G401 (cell line): Measurements from ENCODE around the gene ADAMTSL1. TPM values are rescaled to one million over a fixed set of nuclear protein-coding genes. Genes with fewer than 3 reads are reported as not detected.

Source experiments
- DNase-seq: peaks from one replicate; pipeline ENCODE4 v3.0.0-alpha.2; 2015; ENCODE audit warnings: low spot score
- in situ Hi-C: cut with HindIII; loops from 2 replicates; pipeline ENCODE4 v1.10.0; 2016; ENCODE audit warnings: low sequenced_read_pairs, mixed read lengths
- total RNA-seq: library from RNA; depleted of rRNA; stranded (reverse); fragments of >200 nt; shearing (Covaris generic); gene quantifications from 2 replicates; pipeline ENCODE4 v1.2.3, GENCODE V29; 2014

ADAMTSL1 gene
- total RNA-seq, 1 experiment from 2014 or later = not detected

DNA sequence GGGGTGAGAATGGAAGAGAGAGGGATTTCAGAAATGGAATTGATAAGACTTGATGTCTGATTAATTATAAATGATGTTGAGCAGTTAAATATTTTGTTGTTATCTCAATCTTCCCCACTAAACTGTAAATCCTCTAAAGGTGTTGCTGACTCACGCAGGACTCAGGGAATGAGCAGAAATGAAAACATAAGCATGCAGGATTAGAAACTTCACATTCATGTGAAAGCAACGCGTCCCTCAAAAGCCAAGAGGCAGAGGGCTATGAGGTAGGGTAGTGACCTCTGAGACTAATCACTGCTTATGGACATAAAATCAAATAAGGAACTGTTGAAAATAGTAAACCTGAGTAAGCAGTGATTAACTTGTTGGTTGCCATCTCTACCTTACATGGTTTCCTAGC is 21.1 kb downstream of the ADAMTSL1 start:
- in situ Hi-C loops = no loop called here
- no peak for DNase-seq

DNA sequence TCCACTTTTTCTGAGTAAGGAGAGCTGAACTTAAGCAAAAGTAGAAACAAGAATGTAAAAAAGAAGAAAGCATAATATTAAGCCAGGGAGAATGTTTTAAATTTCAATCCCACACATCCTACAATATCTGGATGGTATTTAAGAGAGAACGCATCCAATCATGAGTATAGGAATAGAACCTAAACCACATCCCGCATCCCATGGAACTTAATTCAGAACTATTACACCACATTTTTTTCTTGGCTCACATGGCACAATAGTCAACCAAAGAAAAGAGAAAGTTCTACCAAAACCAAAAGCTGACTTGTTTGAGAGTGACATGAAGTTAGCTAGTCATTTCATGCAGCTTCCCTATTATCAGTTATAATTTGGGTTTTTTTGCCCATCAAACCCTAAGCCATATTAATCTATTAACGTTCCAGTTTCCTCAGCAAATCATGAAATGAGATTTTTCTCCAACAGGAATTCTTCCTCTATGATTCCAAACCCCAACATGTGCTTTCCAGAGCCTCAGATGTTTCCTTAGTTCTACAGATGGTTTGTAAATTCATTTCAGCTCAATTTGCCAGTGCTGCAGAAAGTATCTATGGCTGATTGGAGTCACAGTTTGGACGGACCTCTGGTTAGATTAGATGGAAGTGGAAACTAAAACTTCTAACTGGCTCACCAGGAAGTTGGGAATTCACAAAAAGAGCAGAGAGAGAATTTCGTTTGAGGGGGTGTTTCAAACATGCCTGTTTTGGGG is 22.5 kb downstream of the ADAMTSL1 start:
- DNase-seq = no peak
- in situ Hi-C loops = no loop called here

DNA sequence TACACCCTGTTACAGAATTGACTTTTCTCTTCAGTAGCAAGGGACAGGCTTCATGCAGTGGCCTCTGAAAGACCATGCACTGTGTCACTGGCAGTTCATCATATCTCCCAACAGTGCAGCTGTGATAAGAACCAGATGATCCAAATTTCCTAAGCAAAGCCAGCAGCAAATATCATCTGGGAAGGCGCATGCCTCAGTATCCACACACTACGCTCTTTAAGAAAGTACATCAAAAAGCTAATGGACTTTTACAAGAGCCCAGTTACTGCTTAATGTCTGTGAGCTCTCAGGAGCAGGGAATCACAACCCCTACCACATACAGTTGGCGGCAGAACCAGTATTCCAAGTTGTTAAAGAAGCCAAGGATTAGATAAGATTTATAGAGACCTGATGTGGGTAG is 25.1 kb downstream of the ADAMTSL1 start:
- in situ Hi-C loops = no loop called here

DNA sequence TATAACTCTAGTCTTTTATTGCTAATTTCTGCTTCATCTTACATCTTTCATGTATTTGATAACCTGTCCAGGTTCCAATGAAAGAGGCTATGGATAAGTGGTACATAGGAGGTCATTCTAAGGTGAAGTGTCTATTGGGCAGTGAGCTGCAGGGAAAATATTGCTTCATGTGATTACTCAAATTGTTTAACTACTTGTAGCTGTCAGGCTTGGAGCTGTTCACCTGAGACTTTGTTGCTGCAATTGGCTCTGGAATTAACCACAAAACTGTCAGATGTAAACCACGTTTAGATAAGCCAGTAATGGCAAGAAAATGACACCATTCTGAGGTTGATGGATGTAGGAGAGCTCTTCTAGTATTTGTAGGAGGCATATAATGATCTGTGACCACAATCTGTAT is 26.0 kb downstream of the ADAMTSL1 start:
- in situ Hi-C loops = no loop called here
- DNase-seq = no peak

More for the DNA sequence above, 25.1 kb downstream of the ADAMTSL1 start:
- no peak for DNase-seq

DNA sequence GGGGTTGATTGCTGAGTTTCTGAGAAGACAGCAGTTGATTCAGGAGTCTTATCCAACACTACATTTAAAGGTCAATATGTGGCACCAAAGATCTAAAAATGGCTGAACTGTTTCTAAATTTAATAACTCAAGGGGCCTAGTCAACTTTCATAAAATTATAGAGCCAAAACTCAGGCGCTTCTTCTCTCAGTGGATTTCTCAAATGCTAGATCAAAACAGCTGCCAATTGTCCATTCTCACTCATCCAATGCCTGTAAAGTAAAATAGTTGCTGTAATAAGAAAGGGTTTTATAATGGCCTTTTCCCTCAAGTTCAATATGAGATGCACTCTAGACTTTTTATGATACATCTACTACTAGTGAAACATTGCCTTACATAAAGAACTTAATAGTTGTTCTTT is 26.5 kb downstream of the ADAMTSL1 start:
- in situ Hi-C loops = no loop called here

DNA sequence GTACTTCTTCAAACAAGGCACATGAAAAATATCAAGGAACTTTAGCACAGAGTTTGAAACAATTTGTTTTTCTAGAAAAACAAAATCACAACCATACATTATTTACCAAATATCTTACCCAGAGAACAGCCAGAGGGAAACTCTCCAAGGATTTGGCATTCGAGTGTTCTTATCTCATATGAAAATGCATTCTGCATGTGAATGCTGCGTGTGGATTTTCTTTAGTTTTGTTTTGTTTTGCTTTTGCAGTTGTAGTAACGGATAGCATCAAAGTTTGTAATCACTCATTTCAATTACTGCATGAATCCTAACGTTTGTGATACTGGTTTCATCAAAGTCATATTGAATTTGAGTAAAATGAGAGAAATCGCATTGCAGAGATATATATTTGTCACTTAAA is 28.0 kb downstream of the ADAMTSL1 start:
- DNase-seq = no peak
- in situ Hi-C loops = no loop called here

More for the DNA sequence above, 26.5 kb downstream of the ADAMTSL1 start:
- no peak for DNase-seq

DNA sequence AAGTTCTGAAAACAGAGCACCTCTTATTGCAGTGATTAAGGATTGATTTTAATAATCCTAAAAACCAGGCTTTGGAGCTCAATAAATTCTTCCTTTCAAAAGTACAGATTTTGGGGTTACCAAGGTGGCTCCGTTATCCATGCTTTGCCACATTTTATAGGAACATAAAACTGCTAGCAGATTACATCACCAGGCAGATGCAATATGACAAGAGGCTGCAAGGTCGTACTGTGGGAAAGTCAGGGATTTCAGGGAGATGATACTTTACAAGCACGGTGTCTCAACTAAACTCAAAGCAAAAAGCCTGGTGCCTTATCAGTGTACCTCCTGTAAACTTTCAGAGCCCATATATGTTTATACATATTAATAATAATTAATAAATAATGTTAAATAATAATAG is 28.6 kb downstream of the ADAMTSL1 start:
- in situ Hi-C loops = no loop called here
- no peak for DNase-seq

DNA sequence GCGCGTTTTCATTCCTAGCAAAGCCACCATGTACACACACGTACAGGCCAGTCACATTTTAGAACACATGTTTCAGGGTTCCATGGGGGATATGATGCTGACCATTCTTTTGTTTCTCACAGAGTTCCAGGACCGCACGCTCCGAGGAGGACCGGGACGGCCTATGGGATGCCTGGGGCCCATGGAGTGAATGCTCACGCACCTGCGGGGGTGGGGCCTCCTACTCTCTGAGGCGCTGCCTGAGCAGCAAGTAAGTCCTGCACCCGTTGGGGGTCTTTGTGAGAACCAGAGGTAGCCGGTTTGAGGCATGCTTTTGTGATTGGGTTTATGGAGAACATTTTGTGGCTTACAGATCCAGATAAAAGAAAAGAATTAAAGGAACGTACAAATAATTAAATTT is 30.8 kb downstream of the ADAMTSL1 start:
- in situ Hi-C loops = no loop called here
- DNase-seq = no peak

DNA sequence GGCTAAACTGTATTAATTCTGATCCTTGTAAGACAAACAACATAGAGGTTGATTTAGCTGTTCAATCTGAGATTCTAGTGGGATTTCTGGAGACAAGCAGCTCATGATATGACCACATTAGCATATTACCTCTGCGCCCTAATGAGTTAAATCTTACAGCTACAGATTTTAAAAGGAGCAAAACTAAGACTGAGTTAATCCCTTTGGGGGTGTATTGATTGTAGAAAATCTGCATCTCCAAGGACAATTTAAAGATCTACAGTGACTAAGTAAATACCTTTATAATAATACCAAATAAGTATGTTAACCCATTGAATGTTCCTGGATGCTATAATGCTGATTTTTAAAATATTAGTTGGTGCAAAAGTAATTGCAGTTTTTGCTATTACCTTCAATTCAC is 33.2 kb downstream of the ADAMTSL1 start:
- in situ Hi-C loops = no loop called here
- no peak for DNase-seq

DNA sequence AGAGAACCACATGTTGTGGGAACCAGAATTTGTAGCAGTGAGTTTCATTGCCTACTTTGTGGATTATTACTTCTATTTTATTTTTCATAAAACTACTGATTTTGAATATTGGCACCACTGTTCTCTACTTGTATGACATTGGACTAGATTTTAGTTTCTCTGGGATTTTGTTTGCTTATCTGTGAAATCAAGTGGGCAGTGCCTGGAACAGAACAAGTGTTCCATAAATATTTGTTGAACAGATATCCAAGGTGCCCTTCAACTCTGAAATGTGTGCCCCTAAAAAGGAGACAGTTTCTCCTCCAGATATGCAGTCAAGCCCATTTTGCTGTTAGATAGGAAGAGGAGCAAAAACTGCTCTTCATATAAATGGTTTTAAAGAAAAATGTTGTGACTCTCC is 42.6 kb downstream of the ADAMTSL1 start:
- in situ Hi-C loops = no loop called here
- no peak for DNase-seq

DNA sequence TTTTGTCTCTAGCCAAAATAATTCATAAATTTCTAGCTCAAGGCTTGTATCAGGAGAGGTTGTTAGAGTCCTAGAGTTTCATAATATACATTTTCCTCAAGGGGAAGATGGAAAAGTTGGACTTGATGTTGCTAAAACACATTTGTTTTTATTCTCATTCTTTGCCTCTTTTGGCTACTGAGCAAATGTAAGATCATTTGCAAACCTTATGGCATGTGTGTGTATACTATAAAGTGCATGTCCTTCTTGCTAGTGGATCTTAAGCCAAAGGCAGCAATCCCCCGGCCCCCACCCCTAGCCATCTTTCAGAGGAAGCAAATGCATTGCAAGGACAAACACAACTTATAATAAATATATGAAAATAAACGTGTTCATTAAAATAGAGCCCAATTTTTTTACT is 43.0 kb downstream of the ADAMTSL1 start:
- in situ Hi-C loops = no loop called here
- DNase-seq = no peak

DNA sequence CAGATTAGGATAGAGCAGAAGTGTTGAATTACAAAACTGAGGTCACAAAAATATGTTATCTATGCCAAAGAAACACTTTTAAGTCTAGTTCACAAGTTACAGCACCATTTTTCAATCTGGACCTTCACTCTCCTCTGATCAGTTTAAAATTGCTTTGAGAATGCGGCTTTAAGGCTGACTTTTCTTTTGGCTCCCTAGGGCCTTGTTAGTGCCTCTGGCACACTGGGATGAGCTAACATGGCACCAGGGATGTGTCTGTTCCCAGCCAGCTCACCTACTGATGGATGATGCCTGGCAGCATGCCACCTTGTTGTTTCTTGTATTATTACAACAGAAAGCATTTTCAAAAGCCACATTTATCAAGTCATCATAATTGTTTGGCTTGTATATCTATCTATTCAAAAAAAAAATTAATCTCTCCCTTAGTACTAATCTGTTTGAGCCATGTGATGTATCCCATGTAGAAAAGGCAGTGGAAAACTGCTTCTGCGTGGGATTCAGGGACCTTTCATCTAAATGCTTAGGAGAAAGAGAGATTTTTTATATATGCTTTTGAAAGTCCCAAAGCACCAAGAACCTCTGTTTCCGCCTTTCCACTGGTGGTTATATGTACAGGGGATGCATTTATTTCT is 46.6 kb downstream of the ADAMTSL1 start:
- in situ Hi-C loops = no loop called here

DNA sequence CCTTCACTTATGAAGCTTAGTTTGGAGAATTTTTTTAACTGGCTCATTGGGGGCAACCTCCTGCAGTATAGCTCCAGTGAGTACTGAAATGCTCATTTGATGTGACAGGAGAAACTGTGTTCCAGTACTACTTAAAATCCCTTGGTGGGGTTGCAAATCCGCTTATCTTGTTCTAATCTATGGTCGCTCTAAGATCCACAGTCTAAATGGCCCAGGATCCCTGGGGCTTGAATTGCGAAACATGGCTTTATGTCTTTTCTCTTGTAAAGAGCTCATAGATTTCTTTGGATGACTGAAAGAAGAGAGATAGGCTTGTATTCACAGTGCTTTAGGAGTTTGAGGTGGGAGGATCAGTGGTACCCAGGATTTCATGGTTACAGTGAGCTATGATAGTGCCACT is 52.7 kb downstream of the ADAMTSL1 start:
- in situ Hi-C loops = no loop called here
- DNase-seq = no peak

More for the DNA sequence above, 46.6 kb downstream of the ADAMTSL1 start:
- DNase-seq = no peak

DNA sequence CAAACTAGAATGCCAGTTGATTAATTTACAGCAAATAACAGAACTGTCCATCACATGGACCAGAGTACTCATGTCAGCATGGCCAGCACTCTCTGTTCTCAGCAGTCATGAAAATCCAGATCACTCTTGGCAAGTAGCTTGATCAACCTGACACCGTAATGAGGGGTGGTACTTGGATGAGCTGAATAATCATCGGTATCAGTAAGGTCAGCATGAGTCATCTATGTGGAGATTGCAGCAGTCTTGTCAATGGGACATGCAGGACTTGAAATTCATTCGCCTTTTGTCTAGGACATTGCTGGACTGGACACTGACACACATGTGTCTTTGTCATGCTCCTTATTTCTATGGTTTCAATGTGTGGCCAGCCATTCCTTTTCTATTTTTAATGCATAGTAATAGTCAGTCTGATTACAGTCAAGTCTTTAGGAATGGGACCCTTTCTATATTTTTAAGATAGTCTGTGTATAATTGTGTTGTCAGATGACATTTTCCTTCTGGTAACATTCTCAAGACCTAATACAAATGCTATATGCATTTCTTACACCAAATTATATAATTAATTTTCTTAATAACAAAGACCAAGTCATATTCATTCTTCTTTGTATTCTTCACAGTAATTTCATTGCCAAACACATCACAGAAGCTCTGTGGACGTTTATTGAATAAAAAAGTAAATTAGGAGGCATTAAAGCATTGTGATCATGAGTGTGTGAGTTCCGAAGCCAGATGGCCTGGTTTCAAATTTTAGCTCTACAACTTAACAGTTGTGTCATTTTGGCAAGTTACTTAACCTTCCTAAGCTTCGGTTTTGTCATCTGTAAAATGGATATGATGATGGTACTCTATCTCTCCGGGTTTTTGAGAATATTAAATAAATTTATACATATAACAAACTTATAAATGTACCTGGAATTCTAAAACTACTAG is 57.4 kb downstream of the ADAMTSL1 start:
- DNase-seq = no peak
- in situ Hi-C loops = no loop called here

DNA sequence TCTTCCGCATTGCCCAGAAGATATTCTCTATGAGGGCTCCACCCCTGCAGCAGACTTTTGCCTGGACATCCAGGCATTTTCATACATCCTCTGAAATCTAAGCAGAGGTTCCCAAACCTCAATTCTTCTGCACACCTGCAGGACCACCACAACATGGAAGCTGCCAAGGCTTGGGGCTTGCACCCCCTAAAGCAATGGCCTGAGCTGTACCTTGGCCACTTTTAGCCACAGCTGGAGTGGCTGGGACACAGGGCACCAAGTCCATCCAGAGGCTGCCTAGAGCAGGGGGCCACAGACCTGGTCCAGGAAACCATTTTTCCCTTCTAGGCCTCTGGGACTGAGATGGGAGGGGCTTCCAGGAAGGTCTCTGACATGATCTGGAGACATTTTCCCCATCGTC is 60.7 kb downstream of the ADAMTSL1 start:
- no peak for DNase-seq
- in situ Hi-C loops = no loop called here

DNA sequence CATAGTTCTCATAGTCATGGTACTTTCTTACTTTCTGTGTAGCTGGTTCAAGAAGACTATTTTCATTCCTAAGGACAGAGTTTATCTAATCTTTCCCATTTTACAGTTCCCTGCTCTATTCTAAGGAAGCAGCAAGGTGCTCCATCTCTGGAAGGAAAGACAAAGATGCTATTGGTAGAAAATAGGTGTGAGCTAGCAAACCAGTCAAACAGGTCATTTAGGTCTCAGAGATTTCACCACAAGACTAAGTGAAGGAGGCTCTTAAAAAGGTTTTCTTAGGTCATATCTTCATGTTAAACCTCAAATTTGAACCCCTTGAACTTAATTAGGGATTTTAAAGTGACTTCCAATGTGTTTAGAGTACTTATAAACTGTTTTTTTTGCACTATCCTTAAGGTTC is 62.6 kb downstream of the ADAMTSL1 start:
- DNase-seq = no peak
- in situ Hi-C loops = no loop called here

DNA sequence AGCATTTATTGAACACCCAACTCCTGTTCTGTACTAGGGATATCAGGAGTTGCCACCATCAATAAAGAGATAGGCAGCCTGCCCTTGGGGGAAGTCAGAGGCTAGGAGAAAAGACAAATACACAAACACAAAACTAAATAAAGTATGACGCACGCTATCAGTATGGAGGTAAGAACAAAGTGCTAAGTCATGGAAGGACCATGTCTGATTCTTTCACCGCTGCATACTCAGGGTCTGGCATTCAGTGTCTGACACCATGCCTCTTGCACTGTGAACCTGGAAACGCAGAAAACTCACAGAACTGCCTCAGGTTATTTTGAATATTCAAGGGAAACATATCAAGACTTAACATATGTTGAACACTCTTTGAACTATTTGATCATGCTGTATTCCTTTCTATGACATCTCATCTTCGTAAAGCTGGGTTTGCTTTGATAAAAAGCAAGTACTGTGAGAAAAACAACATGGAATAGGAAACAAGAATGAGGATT is 65.3 kb downstream of the ADAMTSL1 start:
- in situ Hi-C loops = no loop called here
- DNase-seq = no peak

DNA sequence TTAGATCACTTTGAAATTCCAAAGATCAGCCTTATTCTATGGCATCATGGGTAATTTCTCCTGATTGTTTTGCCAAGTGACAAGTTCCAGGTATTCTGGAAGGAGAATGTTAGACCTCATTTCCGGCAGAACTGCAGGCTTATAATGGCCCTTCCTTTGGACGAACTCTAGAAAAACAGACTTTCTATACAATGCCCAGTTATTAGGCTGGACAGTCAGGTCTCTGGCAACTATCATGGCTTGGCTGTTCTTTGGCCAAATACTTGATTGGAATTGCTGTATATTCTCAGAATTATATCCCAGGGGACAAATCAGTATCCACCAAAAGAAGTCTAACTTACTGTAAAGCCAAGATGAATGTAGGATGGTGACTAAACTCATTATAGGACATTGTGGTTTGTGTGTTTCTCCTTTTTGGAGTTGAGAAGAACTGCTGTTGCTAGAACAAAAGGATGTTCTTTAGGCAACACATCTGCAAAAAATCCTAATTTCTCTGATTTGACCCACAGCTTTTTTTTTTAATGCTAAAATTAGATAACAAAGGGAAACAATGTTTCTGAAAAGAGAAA is 69.0 kb downstream of the ADAMTSL1 start:
- DNase-seq = no peak
- in situ Hi-C loops = no loop called here

DNA sequence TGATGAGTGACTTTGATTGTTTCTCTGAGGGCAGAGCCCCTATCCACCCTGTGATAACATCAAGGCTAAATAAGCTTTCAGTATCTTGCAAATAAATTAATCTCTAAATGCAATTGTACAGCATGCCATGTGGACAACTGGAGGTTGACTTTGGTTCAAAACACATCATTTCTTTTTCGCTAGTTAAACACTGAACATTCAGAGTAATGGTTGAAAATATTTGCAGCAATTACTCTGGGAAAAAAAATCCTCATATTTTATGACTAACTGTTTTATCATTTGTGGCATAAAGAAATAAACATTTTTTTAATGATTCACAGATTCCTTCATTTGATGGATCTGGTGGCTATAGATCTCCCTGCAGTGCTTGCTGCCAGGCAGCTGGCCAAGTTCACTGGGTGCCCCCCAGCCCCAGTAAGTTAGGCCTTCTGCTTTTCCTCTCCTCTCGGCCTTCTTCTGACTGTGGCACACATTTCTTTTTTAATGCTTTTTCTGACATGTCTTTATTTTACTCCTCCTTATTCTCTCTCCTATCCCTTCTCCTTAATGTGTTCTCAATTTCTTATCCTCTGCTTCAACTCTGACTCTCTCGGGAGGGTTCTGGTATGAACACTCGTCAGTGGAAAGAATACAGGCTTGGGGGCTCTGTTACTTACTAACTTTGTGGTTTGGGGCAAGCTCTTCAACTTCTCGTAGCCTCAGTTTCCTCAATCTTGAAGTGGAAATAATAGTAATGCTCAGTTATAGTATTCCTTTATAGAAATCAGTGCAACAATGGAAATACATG is 69.6 kb downstream of the ADAMTSL1 start:
- DNase-seq = no peak
- in situ Hi-C loops = no loop called here
